Activated naive CD8-positive, alpha-beta T cell treated with anti-CD3 and anti-CD28 coated beads for 36 hours (primary cell): ENCODE measurements around the gene SNTG2. TPM values are rescaled to one million over a fixed set of nuclear protein-coding genes. Genes with fewer than 3 reads are reported as not detected.
"Not testable (repeated sequence)": the region's sequence is repeated elsewhere in the genome, so short reads cannot be mapped to it uniquely, and the experiment has no call there.

Source experiments
- DNase-seq: peaks from one replicate; pipeline ENCODE4 v3.0.0; 2021
- H3K27ac Mint-ChIP-seq: one replicate; pipeline ENCODE4 v1.8.0; 2022; ENCODE audit warnings: mild to moderate bottlenecking, moderate library complexity, mixed read lengths
- H3K27me3 Mint-ChIP-seq: one replicate; pipeline ENCODE4 v1.8.0; 2022; ENCODE audit warnings: mild to moderate bottlenecking, mixed read lengths
- H3K36me3 Mint-ChIP-seq: one replicate; pipeline ENCODE4 v1.8.0; 2021; ENCODE audit warnings: mild to moderate bottlenecking, mixed read lengths
- H3K4me1 Mint-ChIP-seq: one replicate; pipeline ENCODE4 v1.8.0; 2021; ENCODE audit warnings: mixed read lengths
- H3K4me3 Mint-ChIP-seq: one replicate; pipeline ENCODE4 v1.8.0; 2022; ENCODE audit warnings: mild to moderate bottlenecking, moderate library complexity, mixed read lengths
- H3K9me3 Mint-ChIP-seq: one replicate; pipeline ENCODE4 v1.8.0; 2022; ENCODE audit warnings: mixed read lengths
- total RNA-seq, 2 experiments: library from RNA; stranded (reverse); gene quantifications; one replicate each; pipeline ENCODE4 v1.2.3, GENCODE V29; 2021

Gene SNTG2
- total RNA-seq, 2 experiments from 2014 or later, result 3.6 to 3.8 TPM

DNA sequence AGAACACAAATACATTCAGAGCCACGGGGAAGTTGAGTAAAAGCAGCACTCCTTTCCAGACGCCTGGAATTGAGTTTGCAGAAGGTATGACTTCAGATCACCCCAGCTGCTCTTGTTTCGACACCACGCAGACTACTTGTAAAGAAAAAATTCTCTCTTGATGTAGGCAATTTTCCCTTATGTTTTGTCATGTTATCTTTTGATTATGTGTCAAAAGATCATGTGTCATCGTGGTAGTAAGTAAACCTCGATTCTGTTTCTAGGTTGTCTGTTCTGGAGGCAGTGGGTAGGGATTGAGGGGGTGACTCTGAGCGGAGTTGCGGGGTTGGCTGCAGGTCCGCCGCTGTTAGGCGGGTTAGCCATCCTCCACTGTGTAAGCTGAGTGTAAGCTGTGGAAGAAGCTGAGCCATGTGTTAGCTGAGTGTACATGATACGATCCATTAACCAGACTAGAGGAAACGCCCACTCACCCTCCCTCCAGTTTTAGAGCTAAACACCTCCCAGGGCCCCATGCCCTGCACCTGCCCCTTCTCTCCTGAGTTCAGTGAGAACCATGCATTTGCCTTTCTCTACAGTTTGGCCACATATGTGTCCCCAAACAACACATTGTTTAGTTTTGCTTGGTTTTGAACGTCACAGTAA is 181.8 kb downstream of the SNTG2 start:
- H3K36me3 Mint-ChIP-seq, result peaks cover 1% of the 10 kb centered on the region
- no peak overlapping the region for H3K4me3 Mint-ChIP-seq
- DNase-seq, result peak; percentile 46
- H3K27ac Mint-ChIP-seq, result peak overlapping the region; percentile 65
- peaks cover 30% of the 10 kb centered on the region for H3K4me1 Mint-ChIP-seq
- H3K27me3 Mint-ChIP-seq, result no peaks in the 10 kb centered on the region
- no peaks in the 10 kb centered on the region for H3K9me3 Mint-ChIP-seq

DNA sequence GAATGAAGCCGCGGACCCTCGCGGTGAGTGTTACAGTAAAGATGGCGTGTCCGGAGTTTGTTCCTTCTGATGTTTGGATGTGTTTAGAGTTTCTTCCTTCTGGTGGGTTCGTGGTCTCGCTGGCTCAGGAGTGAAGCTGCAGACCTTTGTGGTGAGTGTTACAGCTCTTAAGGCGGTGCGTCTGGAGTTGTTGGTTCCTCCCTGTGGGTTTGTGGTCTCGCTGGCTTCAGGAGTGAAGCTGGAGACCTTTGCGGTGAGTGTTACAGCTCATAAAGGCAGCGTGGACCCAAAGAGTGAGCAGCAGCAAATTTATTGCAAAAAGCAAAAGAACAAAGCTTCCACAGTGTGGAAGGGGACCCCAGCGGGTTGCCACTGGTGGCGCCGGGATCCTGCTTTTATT is 183.2 kb downstream of the SNTG2 start:
- H3K9me3 Mint-ChIP-seq, H3K27me3 Mint-ChIP-seq, H3K36me3 Mint-ChIP-seq: not testable (repeated sequence)
- Mint-ChIP-seq H3K4me3 (peak overlapping the region; percentile 35), H3K27ac (peak overlapping the region; percentile 54), H3K4me1 (peaks cover 26% of the 10 kb centered on the region)
- peak; percentile 26 for DNase-seq

DNA sequence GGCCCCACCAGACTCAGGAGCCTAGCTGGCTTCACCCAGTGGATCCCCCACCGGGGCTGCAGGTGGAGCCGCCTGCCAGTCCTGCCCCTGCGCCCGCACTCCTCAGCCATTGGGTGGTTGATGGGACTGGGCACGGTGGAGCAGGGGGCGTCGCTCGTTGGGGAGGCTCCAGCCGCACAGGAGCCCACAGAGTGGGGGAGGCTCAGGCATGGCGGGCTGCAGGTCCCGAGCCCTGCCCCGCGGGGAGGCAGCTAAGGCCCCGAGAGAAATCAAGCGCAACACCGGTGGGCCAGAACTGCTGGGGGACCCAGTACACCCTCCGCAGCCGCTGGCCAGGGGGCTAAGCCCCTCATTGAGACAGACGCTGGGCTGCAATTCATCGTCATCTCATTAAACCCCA is 184.0 kb downstream of the SNTG2 start:
- no peak for DNase-seq
- peaks cover 25% of the 10 kb centered on the region for H3K4me1 Mint-ChIP-seq
- H3K27me3 Mint-ChIP-seq, result no peaks in the 10 kb centered on the region
- H3K27ac Mint-ChIP-seq, result no peak overlapping the region
- H3K36me3 Mint-ChIP-seq, result peaks cover 1% of the 10 kb centered on the region
- no peaks in the 10 kb centered on the region for H3K9me3 Mint-ChIP-seq
- H3K4me3 Mint-ChIP-seq, result no peak overlapping the region

GRCh38 chr2:1136067-1136466 is 185.4 kb downstream of the SNTG2 start:
- no peak for DNase-seq
- Mint-ChIP-seq H3K36me3 (peaks cover 1% of the 10 kb centered on the region), H3K4me3 (no peak overlapping the region), H3K27ac (peak overlapping the region; percentile 14), H3K4me1 (peaks cover 25% of the 10 kb centered on the region), H3K9me3 (no peaks in the 10 kb centered on the region), H3K27me3 (no peaks in the 10 kb centered on the region)

DNA sequence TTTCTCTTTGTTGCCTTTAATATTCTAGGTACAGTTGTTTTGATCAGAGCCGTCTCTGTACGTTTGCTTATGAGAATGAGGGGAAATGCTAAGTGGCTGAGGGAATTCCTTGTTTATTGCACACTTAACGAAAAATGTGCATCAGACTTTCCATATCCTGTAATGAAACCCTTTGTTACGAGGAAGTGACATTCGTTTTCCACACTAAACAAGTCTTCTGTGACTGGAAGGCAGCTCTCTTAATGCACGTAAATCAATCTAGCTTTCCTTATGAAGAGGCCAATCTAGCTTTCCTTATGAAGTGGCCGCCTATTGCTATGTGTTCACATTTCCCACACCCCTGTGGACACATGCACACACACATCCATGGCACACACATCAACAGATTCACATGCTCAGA is 186.2 kb downstream of the SNTG2 start:
- Mint-ChIP-seq H3K36me3 (peaks cover 1% of the 10 kb centered on the region), H3K27ac (peak overlapping the region; percentile 38), H3K9me3 (no peaks in the 10 kb centered on the region), H3K4me1 (peaks cover 25% of the 10 kb centered on the region), H3K4me3 (no peak overlapping the region), H3K27me3 (no peaks in the 10 kb centered on the region)
- no peak for DNase-seq

GRCh38 chr2:1137264-1137663 is 186.6 kb downstream of the SNTG2 start:
- Mint-ChIP-seq H3K4me1 (peaks cover 23% of the 10 kb centered on the region), H3K4me3 (no peak overlapping the region), H3K27me3 (no peaks in the 10 kb centered on the region), H3K27ac (peak overlapping the region; percentile 38), H3K36me3 (peaks cover 2% of the 10 kb centered on the region), H3K9me3 (no peaks in the 10 kb centered on the region)
- no peak for DNase-seq

- no peak for DNase-seq
- H3K4me1 Mint-ChIP-seq, result peaks cover 20% of the 10 kb centered on the region
- H3K36me3 Mint-ChIP-seq, result peaks cover 9% of the 10 kb centered on the region
- no peaks in the 10 kb centered on the region for H3K27me3 Mint-ChIP-seq
- no peaks in the 10 kb centered on the region for H3K9me3 Mint-ChIP-seq
- H3K4me3 Mint-ChIP-seq, result no peak overlapping the region
- no peak overlapping the region for H3K27ac Mint-ChIP-seq
Observed at GRCh38 chr2:1137913-1138391, 187.3 kb downstream of the SNTG2 start.

DNA sequence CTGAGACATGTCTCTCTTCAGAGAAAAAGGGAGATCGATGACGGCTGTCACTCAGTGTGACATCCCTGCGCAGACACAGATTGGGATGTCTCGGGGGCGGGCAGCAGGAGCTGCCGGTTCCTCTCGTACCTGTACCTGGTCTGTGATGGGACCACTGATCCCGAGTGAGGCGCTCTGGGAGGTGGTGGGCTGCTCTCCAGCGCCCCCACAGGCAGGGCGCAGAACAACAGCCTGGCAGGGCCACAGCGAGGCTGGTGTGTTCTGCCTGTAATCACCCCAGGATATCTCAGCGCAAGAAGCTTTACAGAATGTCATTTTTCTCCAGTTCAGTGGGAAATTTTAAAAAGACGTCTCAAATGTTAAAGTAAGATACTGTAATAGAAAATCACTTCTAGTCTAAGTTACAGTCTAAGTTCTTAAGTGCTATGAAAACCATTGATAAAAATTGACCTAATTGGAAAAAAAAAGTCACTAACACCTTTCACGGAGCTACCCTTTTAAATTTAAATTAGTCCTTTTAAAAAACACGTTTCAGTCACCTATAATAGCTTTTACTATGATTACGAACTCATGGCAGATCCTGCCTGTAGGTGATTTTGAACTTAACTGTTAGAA is 189.8 kb downstream of the SNTG2 start:
- Mint-ChIP-seq H3K4me1 (peaks cover 16% of the 10 kb centered on the region), H3K27ac (no peak overlapping the region)

DNA sequence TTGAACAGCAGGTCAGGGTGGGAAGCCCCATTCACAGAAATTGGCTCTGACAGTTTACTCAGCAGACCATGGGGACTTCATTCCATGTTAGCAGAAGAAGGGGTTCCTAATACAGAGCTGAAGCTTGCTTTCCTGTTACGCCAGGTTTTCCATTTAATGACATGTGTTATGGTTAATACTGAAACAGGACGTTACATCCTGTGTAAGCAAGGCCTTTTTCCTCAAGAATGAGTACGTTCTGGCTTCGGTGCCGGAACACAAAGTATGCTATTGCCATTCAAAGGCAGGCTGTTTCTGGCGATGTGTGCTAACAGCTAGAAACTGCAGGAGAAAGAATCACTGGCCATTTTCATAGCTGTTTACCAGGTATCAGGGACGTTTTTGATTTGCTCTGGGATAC is 190.4 kb downstream of the SNTG2 start:
- peaks cover 11% of the 10 kb centered on the region for H3K9me3 Mint-ChIP-seq
- peaks cover 24% of the 10 kb centered on the region for H3K36me3 Mint-ChIP-seq
- H3K27me3 Mint-ChIP-seq, result no peaks in the 10 kb centered on the region
- no peak overlapping the region for H3K27ac Mint-ChIP-seq
- no peak overlapping the region for H3K4me3 Mint-ChIP-seq
- H3K4me1 Mint-ChIP-seq, result peaks cover 15% of the 10 kb centered on the region
- no peak for DNase-seq

More for the DNA sequence above, 189.8 kb downstream of the SNTG2 start:
- DNase-seq, result peak; percentile 61
- Mint-ChIP-seq H3K4me3 (no peak overlapping the region), H3K9me3 (peaks cover 11% of the 10 kb centered on the region), H3K27me3 (no peaks in the 10 kb centered on the region), H3K36me3 (peaks cover 24% of the 10 kb centered on the region)

- no peak overlapping the region for H3K27ac Mint-ChIP-seq
- peaks cover 11% of the 10 kb centered on the region for H3K9me3 Mint-ChIP-seq
- no peaks in the 10 kb centered on the region for H3K27me3 Mint-ChIP-seq
- peaks cover 4% of the 10 kb centered on the region for H3K4me1 Mint-ChIP-seq
- H3K4me3 Mint-ChIP-seq, result no peak overlapping the region
- no peak for DNase-seq
- H3K36me3 Mint-ChIP-seq, result peaks cover 24% of the 10 kb centered on the region
Observed at GRCh38 chr2:1143129-1143528, 192.5 kb downstream of the SNTG2 start.

DNA sequence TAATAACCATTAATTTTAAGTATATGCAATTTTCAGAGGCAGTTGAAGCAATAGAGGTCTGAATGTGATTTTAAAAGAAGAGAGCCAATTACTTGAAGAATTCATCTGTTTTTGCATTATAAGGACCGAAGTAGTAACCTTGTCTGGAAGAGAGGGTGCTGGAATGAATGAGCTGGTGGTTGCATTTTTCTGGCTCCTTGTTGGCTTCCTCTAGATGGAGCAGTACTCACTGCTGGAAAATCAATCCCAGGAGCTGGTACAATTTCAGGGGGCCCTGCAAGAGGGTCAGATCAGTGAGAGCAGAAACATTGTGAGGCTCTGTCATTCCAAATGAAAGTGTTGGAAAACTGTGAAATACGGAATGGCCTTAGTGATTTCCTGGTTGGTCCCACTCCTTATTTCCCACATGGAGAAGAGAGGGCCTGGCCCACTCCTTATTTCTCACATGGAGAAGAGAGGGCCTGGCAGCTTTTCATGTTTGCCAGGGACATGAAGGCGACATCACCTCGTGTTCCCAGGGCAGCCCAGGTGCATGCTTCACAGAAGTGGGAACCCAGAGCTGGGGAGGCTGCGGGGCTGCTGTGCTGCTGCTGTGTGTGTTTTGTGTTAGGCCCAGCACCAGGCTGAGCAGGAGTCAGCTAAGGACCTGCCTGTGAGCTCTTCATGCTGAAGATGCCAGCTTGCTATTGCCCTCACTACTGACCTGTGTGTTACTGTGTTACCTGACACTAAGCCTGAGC is 197.4 kb downstream of the SNTG2 start:
- Mint-ChIP-seq H3K36me3 (peaks cover 15% of the 10 kb centered on the region), H3K9me3 (peaks cover 11% of the 10 kb centered on the region), H3K4me3 (no peak overlapping the region), H3K27me3 (no peaks in the 10 kb centered on the region), H3K4me1 (peaks cover 2% of the 10 kb centered on the region), H3K27ac (no peak overlapping the region)
- no peak for DNase-seq

DNA sequence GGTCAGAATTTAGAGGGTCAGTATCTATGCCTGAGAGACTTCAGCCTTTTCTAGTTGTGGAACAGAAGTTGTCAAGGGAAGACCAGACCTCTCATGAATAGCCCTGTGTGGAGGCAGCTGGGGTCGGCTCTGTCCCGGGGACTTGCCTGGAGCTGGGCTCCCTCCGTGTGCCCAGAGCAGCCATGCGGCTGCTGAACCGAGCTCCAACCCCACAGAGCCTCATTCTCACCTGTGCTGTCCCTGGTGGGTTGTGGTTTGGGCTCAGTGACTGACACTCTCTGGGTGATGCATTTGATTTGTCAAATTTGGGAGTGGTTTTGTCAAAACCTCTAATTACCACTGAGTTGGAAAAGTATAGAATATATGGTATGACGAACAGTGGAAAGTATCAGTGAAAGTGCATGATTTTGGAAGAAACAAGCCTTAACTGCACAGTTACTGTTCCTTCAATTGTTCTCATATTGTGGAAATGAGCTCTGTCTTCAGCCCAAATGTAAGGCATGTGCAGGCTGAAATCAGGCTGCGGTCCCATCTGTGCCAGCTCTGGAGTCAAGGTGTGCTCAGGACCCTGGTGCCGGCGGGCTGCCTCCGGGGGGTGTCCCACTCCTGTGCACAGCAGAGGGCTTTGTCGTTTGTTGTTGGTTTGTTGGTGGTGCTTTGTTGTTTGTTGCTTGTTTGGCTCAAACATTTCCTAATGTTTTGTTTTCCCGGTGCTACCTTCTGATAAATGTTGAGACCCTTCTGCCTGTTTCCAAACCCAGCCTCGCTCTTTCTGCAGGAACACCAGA is 200.3 kb downstream of the SNTG2 start:
- Mint-ChIP-seq H3K4me3 (no peak overlapping the region), H3K27ac (no peak overlapping the region), H3K27me3 (no peaks in the 10 kb centered on the region), H3K9me3 (no peaks in the 10 kb centered on the region), H3K36me3 (no peaks in the 10 kb centered on the region), H3K4me1 (peaks cover 2% of the 10 kb centered on the region)
- DNase-seq, result no peak

DNA sequence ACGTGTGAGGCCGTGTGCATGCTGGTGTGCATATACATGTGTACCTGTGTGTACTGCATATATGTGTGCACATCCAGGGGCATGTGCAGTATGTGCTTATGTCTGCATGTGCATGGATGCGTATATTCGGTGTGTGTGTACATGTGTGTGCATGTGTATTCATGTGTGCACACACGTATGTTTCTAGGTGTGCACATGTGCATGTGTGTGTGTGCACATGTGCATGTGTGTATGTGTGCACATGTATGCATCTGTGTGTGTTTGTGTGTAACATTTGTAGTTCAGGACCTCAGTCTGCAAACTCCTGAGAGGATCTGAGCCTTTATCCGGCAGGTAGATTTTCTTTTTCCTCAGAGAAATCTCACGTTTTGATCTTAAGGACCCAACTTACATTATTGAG is 201.7 kb downstream of the SNTG2 start:
- Mint-ChIP-seq H3K9me3 (no peaks in the 10 kb centered on the region), H3K36me3 (no peaks in the 10 kb centered on the region), H3K4me1 (peaks cover 2% of the 10 kb centered on the region), H3K27ac (no peak overlapping the region), H3K4me3 (no peak overlapping the region), H3K27me3 (no peaks in the 10 kb centered on the region)
- DNase-seq, result no peak

GRCh38 chr2:1153920-1154319 is 203.3 kb downstream of the SNTG2 start:
- H3K27me3 Mint-ChIP-seq, result no peaks in the 10 kb centered on the region
- H3K9me3 Mint-ChIP-seq, result no peaks in the 10 kb centered on the region
- H3K27ac Mint-ChIP-seq, result no peak overlapping the region

More at GRCh38 chr2:1153920-1154319, 203.3 kb downstream of the SNTG2 start:
- no peak for DNase-seq
- no peak overlapping the region for H3K4me3 Mint-ChIP-seq
- H3K36me3 Mint-ChIP-seq, result no peaks in the 10 kb centered on the region
- peaks cover 2% of the 10 kb centered on the region for H3K4me1 Mint-ChIP-seq
